HUES48 (cell line): ENCODE results near the gene GUCY2F.
A peak's percentile ranks its signal among the peaks of the same experiment; 100 is the strongest.

Experiments used
- H3K27ac ChIP-seq: one replicate; pipeline ENCODE4 v1.7.0; 2013; ENCODE audit warnings: low read depth, low read length, inconsistent platforms
- H3K27me3 ChIP-seq: 2 replicates; pipeline ENCODE4 v1.6.1; 2013; ENCODE audit warnings: mild to moderate bottlenecking, low read length; ENCODE audit not compliant: control insufficient read depth, insufficient read depth
- H3K36me3 ChIP-seq: 2 replicates; pipeline ENCODE4 v1.6.1; 2013; ENCODE audit warnings: low read length; ENCODE audit not compliant: control insufficient read depth, insufficient read depth
- H3K4me1 ChIP-seq: 2 replicates; pipeline ENCODE4 v1.6.1; 2013; ENCODE audit warnings: mild to moderate bottlenecking, low read length; ENCODE audit not compliant: control insufficient read depth, insufficient read depth
- H3K4me3 ChIP-seq: 2 replicates; pipeline ENCODE4 v1.5.1; 2013; ENCODE audit warnings: mild to moderate bottlenecking, low read depth, low read length
- H3K9ac ChIP-seq: 2 replicates; pipeline ENCODE4 v1.6.1; 2013; ENCODE audit warnings: mild to moderate bottlenecking, low read depth, low read length, moderate library complexity
- H3K9me3 ChIP-seq: 2 replicates; pipeline ENCODE4 v1.6.1; 2013; ENCODE audit warnings: low read length; ENCODE audit not compliant: control insufficient read depth, insufficient read depth

Gene GUCY2F

GRCh38 chrX:109481986-109482385 is at the start of gene GUCY2F:
GUCY2F (minus strand) TSS chrX:109482086; CDS start chrX:109475936, 6,150 bp downstream.
- Histone ChIP-seq H3K9ac (no peak within 1 kb of the TSS), H3K4me3 (no peak within 1 kb of the TSS), H3K36me3 (no peaks in the 10 kb centered on the region), H3K9me3 (no peaks in the 10 kb centered on the region), H3K27ac (no peak within 1 kb of the TSS), H3K27me3 (peaks cover 4% of the 10 kb centered on the region), H3K4me1 (no peaks in the 10 kb centered on the region)

- Histone ChIP-seq H3K27ac (no peak overlapping the region), H3K36me3 (no peaks in the 10 kb centered on the region), H3K4me3 (no peak overlapping the region), H3K4me1 (no peaks in the 10 kb centered on the region), H3K27me3 (no peaks in the 10 kb centered on the region), H3K9me3 (no peaks in the 10 kb centered on the region; the same call in 1 of the 2 replicates), H3K9ac (no peak overlapping the region)
These were observed 37.1 kb upstream of the GUCY2F start for GRCh38 chrX:109519001-109519400.

GRCh38 chrX:109511113-109511512 is 29.2 kb upstream of the GUCY2F start:
- Histone ChIP-seq H3K36me3 (no peaks in the 10 kb centered on the region), H3K9me3 (no peaks in the 10 kb centered on the region), H3K9ac (no peak overlapping the region), H3K27me3 (no peaks in the 10 kb centered on the region; the same call in none of the 2 replicates), H3K4me3 (no peak overlapping the region), H3K27ac (no peak overlapping the region), H3K4me1 (no peaks in the 10 kb centered on the region)

- Histone ChIP-seq H3K36me3 (no peaks in the 10 kb centered on the region), H3K27ac (no peak overlapping the region), H3K9ac (no peak overlapping the region), H3K27me3 (no peaks in the 10 kb centered on the region; the same call in none of the 2 replicates), H3K9me3 (no peaks in the 10 kb centered on the region), H3K4me1 (no peaks in the 10 kb centered on the region), H3K4me3 (no peak overlapping the region)
These were observed 27.0 kb upstream of the GUCY2F start for GRCh38 chrX:109508915-109509314.

- H3K27ac ChIP-seq, result no peak overlapping the region
- no peaks in the 10 kb centered on the region; the same call in none of the 2 replicates for H3K27me3 ChIP-seq
- no peak overlapping the region for H3K9ac ChIP-seq
- H3K4me1 ChIP-seq, result no peaks in the 10 kb centered on the region
- no peaks in the 10 kb centered on the region for H3K9me3 ChIP-seq
- H3K4me3 ChIP-seq, result no peak overlapping the region
- H3K36me3 ChIP-seq, result no peaks in the 10 kb centered on the region
These were observed 19.3 kb upstream of the GUCY2F start for GRCh38 chrX:109501176-109501575.

GRCh38 chrX:109498434-109498833 is 16.5 kb upstream of the GUCY2F start:
- no peaks in the 10 kb centered on the region for H3K9me3 ChIP-seq
- H3K9ac ChIP-seq, result no peak overlapping the region
- H3K4me3 ChIP-seq, result no peak overlapping the region
- H3K27me3 ChIP-seq, result peaks cover 9% of the 10 kb centered on the region; the same call in 1 of the 2 replicates
- H3K4me1 ChIP-seq, result no peaks in the 10 kb centered on the region
- no peak overlapping the region for H3K27ac ChIP-seq
- H3K36me3 ChIP-seq, result no peaks in the 10 kb centered on the region

GRCh38 chrX:109489174-109489573 is 7.3 kb upstream of the GUCY2F start:
- Histone ChIP-seq H3K4me1 (peaks cover 6% of the 10 kb centered on the region; the same call in 1 of the 2 replicates), H3K9ac (no peak overlapping the region)

GRCh38 chrX:109487640-109488039 is 5.8 kb upstream of the GUCY2F start:
- Histone ChIP-seq H3K4me3 (no peak overlapping the region), H3K27me3 (no peaks in the 10 kb centered on the region; the same call in 1 of the 2 replicates), H3K36me3 (no peaks in the 10 kb centered on the region), H3K27ac (no peak overlapping the region), H3K9me3 (no peaks in the 10 kb centered on the region), H3K4me1 (peaks cover 6% of the 10 kb centered on the region; the same call in 1 of the 2 replicates), H3K9ac (no peak overlapping the region)

More at GRCh38 chrX:109489174-109489573, 7.3 kb upstream of the GUCY2F start:
- Histone ChIP-seq H3K27me3 (peaks cover 5% of the 10 kb centered on the region), H3K36me3 (no peaks in the 10 kb centered on the region), H3K4me3 (no peak overlapping the region), H3K27ac (no peak overlapping the region), H3K9me3 (no peaks in the 10 kb centered on the region)

GRCh38 chrX:109485470-109486340 is 3.8 kb upstream of the GUCY2F start:
- Histone ChIP-seq H3K9me3 (no peaks in the 10 kb centered on the region), H3K36me3 (no peaks in the 10 kb centered on the region), H3K4me3 (no peak overlapping the region), H3K27me3 (peaks cover 4% of the 10 kb centered on the region; the same call in 1 of the 2 replicates), H3K4me1 (no peaks in the 10 kb centered on the region), H3K27ac (no peak overlapping the region), H3K9ac (no peak overlapping the region)

GRCh38 chrX:109484886-109485285 is 3.0 kb upstream of the GUCY2F start:
- Histone ChIP-seq H3K9me3 (no peaks in the 10 kb centered on the region), H3K27ac (no peak overlapping the region), H3K4me3 (no peak overlapping the region), H3K36me3 (no peaks in the 10 kb centered on the region), H3K9ac (no peak overlapping the region), H3K27me3 (peaks cover 4% of the 10 kb centered on the region; the same call in 1 of the 2 replicates), H3K4me1 (no peaks in the 10 kb centered on the region)

- Histone ChIP-seq H3K27ac (no peak overlapping the region), H3K4me3 (peak overlapping the region; percentile 50), H3K4me1 (peaks cover 35% of the 10 kb centered on the region), H3K27me3 (peaks cover 20% of the 10 kb centered on the region), H3K36me3 (no peaks in the 10 kb centered on the region), H3K9ac (peak overlapping the region; percentile 59), H3K9me3 (no peaks in the 10 kb centered on the region)
These were observed 6.6 kb downstream of the GUCY2F start for GRCh38 chrX:109475174-109475891.
